Kidney tubule cell (primary cell): ENCODE measurements around the gene CCNT2.
"Not testable (repeated sequence)": the region's sequence is repeated elsewhere in the genome, so short reads cannot be mapped to it uniquely, and the experiment has no call there.

Experiments used
- DNase-seq: peaks from one replicate; pipeline ENCODE4 v3.0.0-alpha.2; 2018; ENCODE audit warnings: low spot score

The CCNT2 gene

GRCh38 chr2:134975281-134976009 is 56.8 kb downstream of the CCNT2 start:
- DNase-seq = no peak

- no peak for DNase-seq
Observed at GRCh38 chr2:134976074-134976702, 57.6 kb downstream of the CCNT2 start.

GRCh38 chr2:134977104-134977503 is 58.5 kb downstream of the CCNT2 start:
- not testable (repeated sequence) for DNase-seq

- no peak for DNase-seq
Observed at GRCh38 chr2:134979221-134979620, 60.6 kb downstream of the CCNT2 start.

- DNase-seq = no peak
Observed at GRCh38 chr2:134980639-134981038, 62.0 kb downstream of the CCNT2 start.

GRCh38 chr2:134982603-134983002 is 64.0 kb downstream of the CCNT2 start:
- no peak for DNase-seq

- DNase-seq = no peak
Observed at GRCh38 chr2:134985061-134985460, 66.4 kb downstream of the CCNT2 start.

- DNase-seq = peak; percentile 41
Observed at GRCh38 chr2:134988994-134989605, 70.5 kb downstream of the CCNT2 start.

- no peak for DNase-seq
Observed at GRCh38 chr2:134999521-134999920, 80.9 kb downstream of the CCNT2 start.

- DNase-seq = no peak
Observed at GRCh38 chr2:135002836-135003235, 84.2 kb downstream of the CCNT2 start.

GRCh38 chr2:135004005-135004746 is 85.6 kb downstream of the CCNT2 start:
- DNase-seq = peak; percentile 74

GRCh38 chr2:135005753-135006152 is 87.1 kb downstream of the CCNT2 start:
- DNase-seq = no peak
